Measurements from ENCODE around the gene HPCAL1. TPM values are rescaled to one million over a fixed set of nuclear protein-coding genes. Genes with fewer than 3 reads are reported as not detected.

Gene HPCAL1
- total RNA-seq, 6 experiments from 2014 or later: 23.1 to 68.8 (median 29.1) TPM

DNA sequence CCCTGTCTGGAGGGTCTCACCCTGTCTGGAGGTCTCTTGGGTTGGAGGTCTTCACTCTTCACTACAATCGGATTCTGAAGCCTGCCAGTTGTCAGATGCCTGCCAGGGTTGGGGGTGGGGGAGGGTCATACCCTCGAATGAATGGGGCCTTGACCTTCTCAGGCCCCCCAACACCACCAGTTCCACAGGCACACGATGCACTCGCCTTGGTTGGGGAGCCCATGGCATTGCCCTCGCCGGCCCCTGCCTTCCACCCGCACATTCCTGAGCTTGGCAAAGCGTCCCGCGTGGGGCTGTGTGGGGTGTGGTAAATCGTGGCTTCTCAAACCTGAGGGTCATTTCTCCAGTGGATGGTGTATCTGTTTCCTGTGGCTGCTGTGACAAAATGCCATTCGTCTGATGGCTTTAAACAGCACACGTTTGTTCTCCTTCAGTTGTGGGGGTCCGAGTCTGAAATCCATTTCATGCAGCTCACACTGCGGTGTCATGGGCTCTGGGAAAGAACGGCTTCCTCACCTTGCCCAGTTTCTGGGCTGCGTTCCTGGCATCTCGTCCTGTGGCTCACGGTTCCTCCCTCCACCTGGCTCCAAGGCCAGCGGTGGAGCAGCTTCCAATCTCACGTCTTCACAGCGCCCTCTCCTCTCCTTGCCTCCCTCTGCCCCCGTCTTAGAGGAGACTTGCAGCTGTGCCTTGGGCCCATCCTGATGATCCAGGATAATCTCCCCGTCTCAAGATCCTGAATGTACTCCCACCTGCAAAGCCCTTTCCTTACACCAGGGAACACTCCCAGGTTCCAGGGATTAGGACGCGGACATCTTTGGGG, 38.0 kb upstream of the HPCAL1 start:
- H3K4me3 ChIP-seq: no peak overlapping the region
- WGBS (ENCODE audit: insufficient coverage, low coverage, low lambda C conversion rate, missing lambda C conversion rate): 78% methylated on average over 6 of the region's 26 CpGs
- H3K27ac ChIP-seq: no peak overlapping the region
- no peaks in the 10 kb centered on the region for H3K9me3 ChIP-seq
- no peaks in the 10 kb centered on the region for H3K27me3 ChIP-seq
- no peaks in the 10 kb centered on the region for H3K36me3 ChIP-seq
- intact Hi-C loops (cut with DNase I): no loop called here
- no peak for ATAC-seq
- no peaks in the 10 kb centered on the region for H3K4me1 ChIP-seq
- peak in 1 of 3 donors; percentile 31 for DNase-seq
- TF ChIP-seq POLR2A (IDR thresholded peaks at IDR 0.05) (no peak), CTCF (IDR thresholded peaks at IDR 0.05) (no peak)

GRCh38 chr2:10265329-10266132, 37.2 kb upstream of the HPCAL1 start:
- no peaks in the 10 kb centered on the region for H3K9me3 ChIP-seq
- H3K36me3 ChIP-seq: no peaks in the 10 kb centered on the region
- no peaks in the 10 kb centered on the region for H3K27me3 ChIP-seq
- TF ChIP-seq CTCF (IDR thresholded peaks at IDR 0.05): no peak
- no peak for TF ChIP-seq POLR2A (IDR thresholded peaks at IDR 0.05)
- WGBS (ENCODE audit: insufficient coverage, low coverage, low lambda C conversion rate, missing lambda C conversion rate): 70% methylated on average over 2 of the region's 18 CpGs
- no peak overlapping the region for H3K4me3 ChIP-seq
- intact Hi-C loops (cut with DNase I): no loop called here
- no peak overlapping the region for H3K27ac ChIP-seq
- peaks cover 0 to 4% (median under 1%) of the 10 kb centered on the region in 4 donors for H3K4me1 ChIP-seq
- DNase-seq: peak in 1 of 3 donors; percentile 42
- no peak for ATAC-seq

DNA sequence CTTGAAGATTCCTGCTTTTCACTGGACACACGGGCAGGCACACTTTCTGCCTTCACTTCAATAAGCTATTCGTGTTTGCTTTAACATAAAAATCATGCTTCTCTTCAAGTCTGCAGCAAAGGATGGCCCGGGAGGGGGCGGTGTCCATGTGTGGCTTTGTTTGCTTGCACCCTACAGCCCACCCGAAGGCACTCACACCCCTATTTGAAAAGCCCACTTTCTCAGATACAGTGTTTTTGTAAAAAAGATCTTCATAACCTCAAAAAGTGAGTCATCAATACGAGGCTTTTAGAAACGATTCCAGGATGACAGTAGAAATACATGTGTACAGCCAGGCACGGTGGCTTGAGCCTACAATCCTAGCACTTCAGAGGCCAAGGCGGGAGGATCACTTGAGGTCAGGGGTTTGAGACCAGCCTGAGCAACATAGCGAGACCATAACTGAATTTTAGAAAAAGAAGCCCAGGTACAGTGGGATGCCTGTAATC, 36.5 kb upstream of the HPCAL1 start:
- H3K4me3 ChIP-seq: no peak overlapping the region
- ATAC-seq (no peak), DNase-seq (no peak)
- TF ChIP-seq POLR2A (IDR thresholded peaks at IDR 0.05): no peak
- no peak for TF ChIP-seq CTCF (IDR thresholded peaks at IDR 0.05)
- H3K27ac ChIP-seq: no peak overlapping the region
- 74% methylated on average over 8 of the region's 10 CpGs for WGBS (ENCODE audit: insufficient coverage, low coverage, low lambda C conversion rate, missing lambda C conversion rate)
- H3K27me3 ChIP-seq: no peaks in the 10 kb centered on the region
- no peaks in the 10 kb centered on the region for H3K36me3 ChIP-seq
- peaks cover 0 to 11% (median 4%) of the 10 kb centered on the region in 4 donors for H3K4me1 ChIP-seq
- intact Hi-C loops (cut with DNase I): no loop called here
- H3K9me3 ChIP-seq: no peaks in the 10 kb centered on the region

GRCh38 chr2:10267036-10267435, 35.7 kb upstream of the HPCAL1 start:
- Histone ChIP-seq H3K27me3 (no peaks in the 10 kb centered on the region), H3K4me3 (no peak overlapping the region), H3K4me1 (peaks cover 0 to 12% (median 5%) of the 10 kb centered on the region in 4 donors), H3K9me3 (no peaks in the 10 kb centered on the region), H3K36me3 (no peaks in the 10 kb centered on the region), H3K27ac (no peak overlapping the region)
- DNase-seq: peak in 1 of 3 donors; percentile 12
- intact Hi-C loops (cut with DNase I): no loop called here
- WGBS (ENCODE audit: insufficient coverage, low coverage, low lambda C conversion rate, missing lambda C conversion rate): 80% methylated on average over 1 of the region's 6 CpGs
- ATAC-seq: no peak
- TF ChIP-seq CTCF (IDR thresholded peaks at IDR 0.05) (no peak), POLR2A (IDR thresholded peaks at IDR 0.05) (no peak)

All from right lobe of liver (tissue), 6 donors.